IPS DF 19.7 (cell line): ENCODE measurements around the gene TNFRSF17.
"Not testable (repeated sequence)": the region's sequence is repeated elsewhere in the genome, so short reads cannot be mapped to it uniquely, and the experiment has no call there.

Experiments
- DNase-seq: peaks from one replicate; pipeline ENCODE4 v3.0.0-alpha.2; 2013; ENCODE audit warnings: low read depth, low spot score

TNFRSF17 gene

GRCh38 chr16:11970292-11970691, 5.3 kb downstream of the TNFRSF17 start:
- not testable (repeated sequence) for DNase-seq

GRCh38 chr16:11972128-11972527, 7.1 kb downstream of the TNFRSF17 start:
- DNase-seq: no peak

- no peak for DNase-seq
Measured at GRCh38 chr16:11973070-11973469, 8.1 kb downstream of the TNFRSF17 start.

GRCh38 chr16:11976850-11977375, 11.9 kb downstream of the TNFRSF17 start:
- DNase-seq: no peak

- no peak for DNase-seq
Measured at GRCh38 chr16:11977376-11978041, 12.5 kb downstream of the TNFRSF17 start.

- DNase-seq: no peak
Measured at GRCh38 chr16:11978080-11978479, 13.1 kb downstream of the TNFRSF17 start.

- no peak for DNase-seq
Measured at GRCh38 chr16:11979013-11979672, 14.1 kb downstream of the TNFRSF17 start.

GRCh38 chr16:11980136-11980844, 15.3 kb downstream of the TNFRSF17 start:
- no peak for DNase-seq

GRCh38 chr16:11985250-11985649, 20.2 kb downstream of the TNFRSF17 start:
- no peak for DNase-seq

- no peak for DNase-seq
Measured at GRCh38 chr16:11986521-11987057, 21.6 kb downstream of the TNFRSF17 start.

- DNase-seq: no peak
Measured at GRCh38 chr16:11988258-11988978, 23.4 kb downstream of the TNFRSF17 start.

GRCh38 chr16:11990702-11991390, 25.8 kb downstream of the TNFRSF17 start:
- no peak for DNase-seq

- no peak for DNase-seq
Measured at GRCh38 chr16:11992008-11992584, 27.1 kb downstream of the TNFRSF17 start.

- no peak for DNase-seq
Measured at GRCh38 chr16:11992586-11993524, 27.8 kb downstream of the TNFRSF17 start.

GRCh38 chr16:11994143-11995119, 29.4 kb downstream of the TNFRSF17 start:
- no peak for DNase-seq

- DNase-seq: no peak
Measured at GRCh38 chr16:11996433-11997330, 31.7 kb downstream of the TNFRSF17 start.

GRCh38 chr16:12000032-12000431, 35.0 kb downstream of the TNFRSF17 start:
- no peak for DNase-seq
